GM18499 (cell line): ENCODE results near the gene TRIM29.

Source experiments
- ATAC-seq: cut with Tn5 transposase; IDR thresholded peaks from one replicate; pipeline ENCODE4 v1.9.1; 2021; ENCODE audit warnings: moderate number of reproducible peaks; ENCODE audit not compliant: insufficient read depth, unreplicated experiment

Gene TRIM29

DNA sequence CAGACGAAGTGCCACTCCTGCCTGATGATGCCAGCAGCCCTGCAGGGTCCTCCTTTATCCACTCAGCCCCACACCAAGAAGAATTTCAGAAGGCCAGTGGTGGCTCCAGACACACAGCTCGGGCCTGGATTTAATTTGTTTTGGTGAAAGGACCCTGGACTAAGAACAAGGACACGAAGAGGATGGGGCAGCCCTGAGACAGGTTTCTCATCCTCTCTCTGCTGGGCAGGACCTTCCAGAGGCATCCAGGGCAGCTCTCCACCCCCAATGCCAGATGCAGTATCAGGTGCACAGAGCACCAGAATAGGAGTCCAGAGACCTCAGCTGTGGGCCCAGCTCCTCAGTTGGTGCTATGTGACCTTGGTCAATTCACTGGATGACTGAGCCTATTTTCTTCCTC is 72.0 kb downstream of the TRIM29 start:
- ATAC-seq: no peak

DNA sequence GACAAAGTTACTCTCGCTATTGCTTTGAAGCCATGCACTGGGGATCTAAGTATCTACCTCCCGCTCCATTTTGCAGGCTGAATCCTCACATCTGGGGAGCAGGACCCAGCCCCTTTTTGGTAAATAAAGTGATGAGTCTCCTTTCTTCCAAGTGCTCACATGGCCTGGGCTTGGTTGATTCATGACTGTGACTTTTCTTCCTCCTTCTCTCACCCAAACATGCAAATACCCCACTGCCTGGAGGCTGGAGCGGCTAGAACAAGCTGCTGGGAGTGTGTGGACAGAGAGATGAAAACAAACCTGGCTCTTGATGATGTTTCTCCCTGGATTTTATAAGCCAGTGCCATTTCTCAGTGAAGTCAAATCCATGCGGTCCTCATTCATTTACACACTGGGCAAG is 72.7 kb downstream of the TRIM29 start:
- no peak for ATAC-seq

DNA sequence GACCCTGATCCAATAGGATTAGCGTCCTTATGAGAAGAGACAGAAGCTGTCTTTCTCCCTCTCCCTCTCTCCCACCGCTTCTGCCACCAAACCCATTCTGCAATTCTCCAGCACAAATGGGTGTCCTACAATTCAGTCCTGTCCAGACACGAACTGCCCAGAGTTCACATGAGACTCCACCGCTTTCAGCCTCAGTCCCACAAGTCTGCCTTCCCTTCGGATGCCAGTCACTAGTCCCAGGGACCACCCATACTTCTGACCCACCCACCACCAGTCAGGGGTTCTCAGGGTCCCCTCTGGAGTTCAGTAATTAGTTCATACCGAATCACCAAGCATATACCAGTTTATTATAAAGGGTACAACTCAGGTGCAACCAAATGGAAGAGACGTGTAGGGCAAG is 73.6 kb downstream of the TRIM29 start:
- ATAC-seq: no peak

DNA sequence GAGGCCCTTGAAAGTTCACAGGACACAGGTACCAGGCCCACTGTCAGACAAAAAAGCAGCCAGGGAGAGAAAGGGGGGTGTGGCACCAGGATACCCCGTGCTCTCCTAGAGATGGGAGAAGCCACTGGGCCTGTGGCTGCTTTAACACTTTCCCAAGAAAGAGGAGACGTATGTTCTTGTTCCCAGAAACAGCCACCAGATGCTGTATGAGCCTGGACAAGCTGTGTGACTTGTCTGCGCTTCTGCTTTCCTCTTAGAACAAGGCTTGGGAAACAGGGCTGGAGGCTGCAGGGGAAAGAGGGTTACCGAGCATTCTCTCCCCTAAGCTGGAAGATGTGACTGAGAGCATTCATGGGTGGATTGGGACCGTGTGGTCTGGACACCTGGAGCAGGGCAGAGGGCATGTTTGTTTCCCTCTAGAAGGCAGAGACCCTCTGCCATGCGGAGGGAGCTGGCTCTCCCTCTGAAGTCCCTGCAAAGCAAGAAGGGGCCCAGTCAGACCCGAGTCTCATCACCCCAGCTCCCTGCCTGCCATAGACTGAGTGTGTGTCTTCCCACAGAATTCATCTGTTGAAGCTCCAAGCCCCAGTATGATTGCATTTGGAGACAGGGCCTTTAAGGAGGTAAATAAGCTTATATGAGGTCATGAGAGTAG is 74.1 kb downstream of the TRIM29 start:
- no peak for ATAC-seq

DNA sequence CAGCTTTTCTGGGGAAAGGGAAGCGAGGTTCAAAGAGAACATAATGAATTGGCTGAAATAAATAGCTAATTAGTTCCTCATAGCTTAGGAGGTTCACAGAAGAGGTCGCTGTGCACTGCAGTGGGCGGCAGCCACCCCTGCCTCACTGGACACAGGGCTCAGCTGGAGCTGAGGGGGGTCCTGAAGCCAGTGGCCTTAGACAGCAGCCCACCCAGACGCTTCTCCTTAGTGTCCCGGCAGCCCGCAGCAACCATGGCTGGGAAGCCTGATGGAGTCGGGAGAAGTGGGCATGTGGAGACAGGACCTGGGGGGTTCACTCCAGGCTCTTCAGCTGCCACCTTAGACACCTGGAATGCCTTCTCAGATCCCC is 75.4 kb downstream of the TRIM29 start:
- no peak for ATAC-seq

DNA sequence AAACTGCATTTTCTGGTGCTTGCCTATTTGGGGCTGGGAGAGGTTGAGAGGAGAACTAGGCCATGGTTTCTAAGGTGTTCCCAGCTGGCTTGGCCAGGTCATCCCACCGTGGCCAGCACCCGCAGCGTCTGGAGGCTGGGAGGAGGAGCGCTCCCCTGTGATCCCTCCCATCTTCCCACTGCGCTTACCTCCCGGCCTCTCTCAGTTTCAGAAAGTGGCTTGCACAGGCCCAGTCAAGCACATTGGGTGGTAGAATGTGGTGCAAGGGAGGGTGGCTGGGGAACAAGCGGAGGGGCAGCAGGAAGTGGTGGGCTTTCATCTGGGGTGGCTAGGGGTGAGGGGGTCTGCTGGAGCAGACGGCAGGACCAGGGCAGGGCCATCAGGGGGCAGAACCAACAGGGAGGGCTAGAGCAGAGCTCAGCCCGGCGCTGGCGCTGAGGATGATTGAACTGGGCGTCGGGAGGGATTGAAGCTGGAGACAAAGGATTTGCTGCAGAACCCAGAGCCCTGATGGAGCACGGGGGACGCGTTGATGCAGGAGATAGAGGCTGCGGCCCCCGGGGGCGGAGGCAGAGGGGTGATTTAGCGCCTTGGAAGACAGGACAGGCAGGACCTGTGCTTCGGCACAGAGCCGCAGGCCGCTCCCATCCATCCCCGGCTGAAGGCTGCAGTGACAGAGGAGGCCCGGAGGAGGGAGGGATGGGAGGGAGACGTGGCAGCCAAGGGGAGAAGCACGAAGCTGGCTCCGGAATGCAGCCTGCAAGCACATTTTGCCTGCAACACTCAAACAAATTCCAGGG is 76.0 kb downstream of the TRIM29 start:
- no peak for ATAC-seq
